ENCODE results near the gene RNF26.

Gene RNF26

GRCh38 chr11:119339589-119340334 is 5.4 kb downstream of the RNF26 start:
- Histone ChIP-seq H3K9ac (ENCODE audit: low read depth, low read length) (peak overlapping the region; percentile 78), H3K27me3 (ENCODE audit: control insufficient read depth, insufficient read depth, low read length) (peaks cover 33% of the 10 kb centered on the region), H3K4me1 (ENCODE audit: control insufficient read depth, insufficient read depth, low read length) (peaks cover 54% of the 10 kb centered on the region), H3K4me3 (ENCODE audit: low read length) (peak overlapping the region; percentile 70), H3K9me3 (replicated peaks; ENCODE audit: low read length) (no peaks in the 10 kb centered on the region), H3K36me3 (ENCODE audit: insufficient read depth, low read length) (no peaks in the 10 kb centered on the region), H3K4me2 (ENCODE audit: low read length) (peak overlapping the region; percentile 82)

- Histone ChIP-seq H3K4me3 (ENCODE audit: low read length) (peak within 1 kb of the TSS; percentile 70), H3K36me3 (ENCODE audit: insufficient read depth, low read length) (no peaks in the 10 kb centered on the region), H3K4me1 (ENCODE audit: control insufficient read depth, insufficient read depth, low read length) (peaks cover 47% of the 10 kb centered on the region), H3K9ac (ENCODE audit: low read depth, low read length) (peak within 1 kb of the TSS; percentile 78), H3K27me3 (ENCODE audit: control insufficient read depth, insufficient read depth, low read length) (peaks cover 33% of the 10 kb centered on the region), H3K9me3 (replicated peaks; ENCODE audit: low read length) (no peaks in the 10 kb centered on the region), H3K4me2 (ENCODE audit: low read length) (peak within 1 kb of the TSS; percentile 82)
These were observed 6.3 kb downstream of the RNF26 start, which contains the start of gene C1QTNF5 for GRCh38 chr11:119340335-119341221. TSS of gene C1QTNF5 (minus strand) at chr11:119340883. CDS start at chr11:119340397, 486 bp downstream.

DNA sequence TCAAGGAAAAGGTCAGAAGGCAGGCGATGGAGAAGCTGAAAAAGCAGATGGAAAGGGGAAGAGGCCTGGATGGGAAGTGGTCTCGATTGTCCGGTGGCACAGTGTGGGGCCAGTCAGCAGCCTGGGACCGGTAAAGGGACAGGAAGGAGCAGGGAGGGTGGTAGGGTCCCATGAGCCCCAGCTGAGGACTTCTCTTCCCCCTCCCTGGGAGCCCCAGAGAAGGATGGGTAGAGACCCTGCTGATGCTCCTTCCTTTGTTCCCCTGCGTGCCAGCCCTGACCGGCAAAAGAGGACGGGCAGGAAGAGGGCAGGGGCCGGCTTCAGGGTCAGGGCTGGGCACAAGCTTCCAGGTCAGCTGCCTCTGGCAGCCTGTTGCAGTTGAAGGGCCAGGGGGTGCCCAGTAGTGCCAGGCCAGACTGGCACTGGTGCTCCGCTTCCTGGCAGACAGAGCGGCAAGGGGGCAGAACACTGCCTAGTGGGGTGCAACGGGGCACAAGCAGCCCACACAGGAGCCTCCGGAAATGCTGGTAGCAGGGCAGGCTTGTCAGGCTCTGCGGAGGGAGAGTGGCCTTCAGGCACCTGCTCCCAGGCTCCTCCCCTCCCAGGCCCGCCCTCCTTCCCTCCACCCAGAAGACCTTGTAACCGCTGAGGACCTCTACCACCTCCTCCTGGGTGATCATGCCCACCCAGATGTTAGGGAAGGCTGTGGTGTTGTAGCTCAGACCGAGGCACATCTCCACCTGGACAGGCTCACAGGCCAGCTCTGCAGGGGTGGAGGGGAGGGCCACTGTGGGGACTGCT is 7.1 kb downstream of the RNF26 start:
- Histone ChIP-seq H3K36me3 (ENCODE audit: insufficient read depth, low read length) (no peaks in the 10 kb centered on the region), H3K27me3 (ENCODE audit: control insufficient read depth, insufficient read depth, low read length) (peaks cover 35% of the 10 kb centered on the region), H3K4me3 (ENCODE audit: low read length) (no peak overlapping the region), H3K9me3 (replicated peaks; ENCODE audit: low read length) (no peaks in the 10 kb centered on the region), H3K9ac (ENCODE audit: low read depth, low read length) (peak overlapping the region; percentile 28), H3K4me2 (ENCODE audit: low read length) (peak overlapping the region; percentile 82), H3K4me1 (ENCODE audit: control insufficient read depth, insufficient read depth, low read length) (peaks cover 38% of the 10 kb centered on the region)

DNA sequence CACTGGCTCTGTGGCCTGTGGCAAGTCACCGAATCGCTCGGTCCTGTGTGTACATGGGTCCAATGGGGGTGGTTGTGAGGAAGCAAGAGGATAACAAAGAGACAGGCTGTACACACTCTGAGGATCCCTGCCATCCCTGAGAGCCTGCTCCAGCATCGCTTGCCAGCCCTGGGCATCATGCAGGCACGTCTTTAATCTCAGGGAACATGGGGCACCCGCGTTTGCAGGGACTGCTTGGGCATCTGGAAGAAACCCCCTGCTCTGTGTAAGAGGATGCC is 7.6 kb downstream of the RNF26 start:
- no peaks in the 10 kb centered on the region for H3K9me3 ChIP-seq (replicated peaks; ENCODE audit: low read length)
- no peak overlapping the region for H3K9ac ChIP-seq (ENCODE audit: low read depth, low read length)
- peaks cover 37% of the 10 kb centered on the region for H3K4me1 ChIP-seq (ENCODE audit: control insufficient read depth, insufficient read depth, low read length)
- H3K4me2 ChIP-seq (ENCODE audit: low read length): no peak overlapping the region
- H3K4me3 ChIP-seq (ENCODE audit: low read length): no peak overlapping the region
- peaks cover 38% of the 10 kb centered on the region for H3K27me3 ChIP-seq (ENCODE audit: control insufficient read depth, insufficient read depth, low read length)
- H3K36me3 ChIP-seq (ENCODE audit: insufficient read depth, low read length): no peaks in the 10 kb centered on the region

DNA sequence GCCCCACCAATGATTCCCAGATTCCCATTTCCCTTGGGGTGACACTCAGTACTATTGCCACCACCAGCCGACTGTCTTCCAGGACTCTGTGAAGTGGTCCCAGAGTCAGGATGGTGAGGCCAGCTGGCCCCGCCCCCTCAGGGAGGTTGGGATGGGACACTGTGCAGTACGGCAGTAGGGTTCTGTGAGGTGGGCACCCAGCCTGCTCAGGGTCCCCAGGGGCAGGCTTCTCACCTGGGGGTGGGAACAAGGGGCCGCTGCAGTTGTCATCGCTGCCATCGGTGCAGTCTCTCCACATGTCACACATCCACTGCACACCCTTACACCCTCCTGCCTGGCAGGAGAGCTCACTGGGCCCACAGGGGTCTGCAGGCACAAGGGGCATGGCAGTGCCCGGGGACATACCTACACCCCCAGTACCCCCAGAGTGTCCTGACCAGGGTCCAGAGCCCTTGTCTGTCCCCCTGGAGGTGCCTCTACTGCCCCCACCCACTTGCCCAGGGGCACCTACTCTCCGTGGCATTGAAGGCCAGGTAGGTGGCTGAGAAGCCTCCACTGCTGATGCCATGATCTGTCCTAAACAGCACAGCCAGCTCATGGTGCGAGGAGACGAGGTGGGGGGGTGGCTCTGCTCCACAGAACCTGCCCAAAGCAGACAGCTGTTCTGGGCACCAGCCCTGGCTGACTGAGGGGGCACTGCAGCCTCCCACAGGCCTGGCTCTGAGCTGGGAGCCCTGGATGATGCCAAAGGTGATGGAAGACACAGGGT is 8.2 kb downstream of the RNF26 start:
- Histone ChIP-seq H3K27me3 (ENCODE audit: control insufficient read depth, insufficient read depth, low read length) (peaks cover 44% of the 10 kb centered on the region), H3K4me1 (ENCODE audit: control insufficient read depth, insufficient read depth, low read length) (peaks cover 31% of the 10 kb centered on the region), H3K9ac (ENCODE audit: low read depth, low read length) (no peak overlapping the region), H3K4me2 (ENCODE audit: low read length) (no peak overlapping the region), H3K4me3 (ENCODE audit: low read length) (no peak overlapping the region), H3K36me3 (ENCODE audit: insufficient read depth, low read length) (no peaks in the 10 kb centered on the region), H3K9me3 (replicated peaks; ENCODE audit: low read length) (no peaks in the 10 kb centered on the region)

DNA sequence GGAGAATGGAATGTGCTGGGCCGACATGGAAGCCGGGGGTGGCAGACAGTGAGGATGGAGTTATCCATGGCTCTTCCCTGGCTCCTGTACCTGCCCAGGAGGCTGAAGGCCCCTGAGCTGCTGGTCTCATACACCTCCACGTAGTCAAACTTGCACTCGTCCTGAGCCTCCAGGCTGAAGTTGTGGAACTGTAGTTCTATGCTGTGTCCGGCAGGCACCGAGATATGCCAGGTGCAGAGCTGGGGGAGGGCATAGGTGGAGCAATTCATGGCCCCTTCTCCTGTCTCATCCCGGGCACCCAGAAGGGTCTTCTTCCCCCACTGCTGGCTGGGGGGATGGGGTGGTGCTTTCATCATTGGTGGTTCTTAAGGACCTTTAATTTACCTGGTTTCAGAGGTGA is 9.4 kb downstream of the RNF26 start:
- Histone ChIP-seq H3K4me1 (ENCODE audit: control insufficient read depth, insufficient read depth, low read length) (peaks cover 20% of the 10 kb centered on the region), H3K36me3 (ENCODE audit: insufficient read depth, low read length) (no peaks in the 10 kb centered on the region), H3K9me3 (replicated peaks; ENCODE audit: low read length) (no peaks in the 10 kb centered on the region), H3K4me3 (ENCODE audit: low read length) (no peak overlapping the region), H3K4me2 (ENCODE audit: low read length) (no peak overlapping the region), H3K27me3 (ENCODE audit: control insufficient read depth, insufficient read depth, low read length) (peaks cover 48% of the 10 kb centered on the region), H3K9ac (ENCODE audit: low read depth, low read length) (no peak overlapping the region)

DNA sequence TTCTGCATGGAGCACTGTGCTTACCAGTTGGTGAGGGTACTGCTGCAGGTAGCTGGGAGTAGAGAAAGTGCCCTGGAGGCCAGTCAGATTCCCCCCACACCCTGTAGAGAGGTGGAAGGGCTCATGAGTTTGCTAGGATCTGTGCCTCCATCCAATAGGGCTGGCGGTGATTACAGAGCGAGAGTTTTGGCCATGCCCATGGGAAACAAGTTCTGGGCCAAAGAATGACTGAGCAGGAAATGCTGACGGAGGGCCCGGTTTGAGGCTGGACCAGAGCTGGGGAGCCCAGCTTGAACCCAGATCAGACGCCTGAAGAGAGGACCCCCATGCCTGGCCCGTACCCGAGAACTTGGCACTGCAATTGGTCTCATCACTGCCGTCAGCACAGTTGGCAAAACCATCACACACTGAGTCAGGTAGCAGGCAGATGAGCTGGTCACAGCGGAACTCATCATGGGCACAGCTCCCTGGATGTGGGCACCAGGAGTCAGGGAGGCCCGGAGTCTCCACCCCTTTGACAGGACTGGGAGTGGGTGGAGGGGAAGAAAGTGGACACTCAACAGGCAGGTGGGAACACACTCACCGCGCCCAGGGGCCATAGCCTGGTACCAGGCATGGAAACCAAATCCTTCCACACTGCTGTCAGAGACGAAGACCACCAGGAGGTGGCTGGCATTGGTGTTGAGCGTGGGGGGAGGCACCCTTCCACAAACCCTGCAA is 10.1 kb downstream of the RNF26 start:
- peaks cover 48% of the 10 kb centered on the region for H3K27me3 ChIP-seq (ENCODE audit: control insufficient read depth, insufficient read depth, low read length)
- no peak overlapping the region for H3K4me3 ChIP-seq (ENCODE audit: low read length)
- H3K4me2 ChIP-seq (ENCODE audit: low read length): no peak overlapping the region
- H3K9me3 ChIP-seq (replicated peaks; ENCODE audit: low read length): no peaks in the 10 kb centered on the region
- H3K9ac ChIP-seq (ENCODE audit: low read depth, low read length): no peak overlapping the region
- no peaks in the 10 kb centered on the region for H3K36me3 ChIP-seq (ENCODE audit: insufficient read depth, low read length)
- peaks cover 13% of the 10 kb centered on the region for H3K4me1 ChIP-seq (ENCODE audit: control insufficient read depth, insufficient read depth, low read length)

DNA sequence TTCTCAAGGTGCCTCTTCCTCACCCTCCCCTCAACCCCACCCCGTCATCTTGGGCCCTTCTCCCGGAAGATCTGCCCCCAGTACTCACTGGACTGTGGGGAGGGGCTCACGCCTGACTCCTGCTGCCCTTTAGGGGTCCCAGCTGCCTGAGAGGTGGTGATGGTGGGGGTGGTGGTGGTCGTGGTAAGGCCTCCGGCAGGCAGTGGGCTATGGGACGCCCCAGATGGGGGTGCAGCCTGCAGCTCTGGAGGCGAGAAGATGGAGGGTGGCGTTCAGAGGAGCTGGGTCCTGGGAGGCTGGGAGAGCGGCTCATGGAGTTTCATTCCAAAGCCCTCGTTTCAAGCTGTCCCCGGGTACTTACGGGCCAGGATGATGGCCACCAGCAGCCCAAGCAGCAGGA is 11.4 kb downstream of the RNF26 start:
- Histone ChIP-seq H3K36me3 (ENCODE audit: insufficient read depth, low read length) (no peaks in the 10 kb centered on the region), H3K27me3 (ENCODE audit: control insufficient read depth, insufficient read depth, low read length) (peaks cover 51% of the 10 kb centered on the region), H3K9ac (ENCODE audit: low read depth, low read length) (no peak overlapping the region), H3K4me3 (ENCODE audit: low read length) (no peak overlapping the region), H3K4me1 (ENCODE audit: control insufficient read depth, insufficient read depth, low read length) (peaks cover 4% of the 10 kb centered on the region), H3K4me2 (ENCODE audit: low read length) (no peak overlapping the region), H3K9me3 (replicated peaks; ENCODE audit: low read length) (no peaks in the 10 kb centered on the region)

- Histone ChIP-seq H3K4me2 (ENCODE audit: low read length) (no peak within 1 kb of the TSS), H3K9me3 (replicated peaks; ENCODE audit: low read length) (no peaks in the 10 kb centered on the region), H3K27me3 (ENCODE audit: control insufficient read depth, insufficient read depth, low read length) (peaks cover 47% of the 10 kb centered on the region)
These were observed 12.3 kb downstream of the RNF26 start, which contains the start of gene MFRP for GRCh38 chr11:119346605-119347004. TSS of gene MFRP (minus strand) at chr11:119346705. CDS start at chr11:119346513, 192 bp downstream.

DNA sequence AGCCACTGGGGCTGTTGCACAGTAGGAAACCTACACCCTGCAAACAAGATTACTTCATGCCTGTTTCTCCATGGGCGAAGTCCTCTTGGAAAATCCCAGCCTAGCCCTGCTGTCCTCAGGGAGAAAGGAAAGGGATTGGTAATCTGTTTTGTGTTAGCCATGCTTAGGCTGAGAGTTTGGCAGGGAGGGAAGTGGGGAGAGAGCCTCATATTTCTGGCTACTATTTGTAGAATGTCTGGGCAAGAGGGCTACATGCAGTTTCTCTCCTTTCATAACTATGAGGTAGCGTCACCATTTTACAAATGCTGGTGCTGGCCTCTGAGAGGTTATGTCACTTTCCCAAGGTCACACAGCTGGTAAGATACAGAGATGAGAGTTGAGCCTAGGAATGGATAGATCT is 12.9 kb downstream of the RNF26 start:
- Histone ChIP-seq H3K9ac (ENCODE audit: low read depth, low read length) (no peak overlapping the region), H3K4me3 (ENCODE audit: low read length) (no peak overlapping the region), H3K4me2 (ENCODE audit: low read length) (no peak overlapping the region), H3K9me3 (replicated peaks; ENCODE audit: low read length) (no peaks in the 10 kb centered on the region), H3K27me3 (ENCODE audit: control insufficient read depth, insufficient read depth, low read length) (peaks cover 41% of the 10 kb centered on the region), H3K36me3 (ENCODE audit: insufficient read depth, low read length) (no peaks in the 10 kb centered on the region), H3K4me1 (ENCODE audit: control insufficient read depth, insufficient read depth, low read length) (no peaks in the 10 kb centered on the region)

More at GRCh38 chr11:119346605-119347004, 12.3 kb downstream of the RNF26 start, which contains the start of gene MFRP:
- Histone ChIP-seq H3K4me1 (ENCODE audit: control insufficient read depth, insufficient read depth, low read length) (no peaks in the 10 kb centered on the region), H3K9ac (ENCODE audit: low read depth, low read length) (no peak within 1 kb of the TSS), H3K4me3 (ENCODE audit: low read length) (no peak within 1 kb of the TSS), H3K36me3 (ENCODE audit: insufficient read depth, low read length) (no peaks in the 10 kb centered on the region)

Measured in skeletal muscle satellite cell (primary cell).